Measurements from ENCODE around the gene UBE2Z. TPM values are rescaled to one million over a fixed set of nuclear protein-coding genes. Genes with fewer than 3 reads are reported as not detected.

The UBE2Z gene
- total RNA-seq, 1 experiment from 2014 or later = 65.1 TPM

DNA sequence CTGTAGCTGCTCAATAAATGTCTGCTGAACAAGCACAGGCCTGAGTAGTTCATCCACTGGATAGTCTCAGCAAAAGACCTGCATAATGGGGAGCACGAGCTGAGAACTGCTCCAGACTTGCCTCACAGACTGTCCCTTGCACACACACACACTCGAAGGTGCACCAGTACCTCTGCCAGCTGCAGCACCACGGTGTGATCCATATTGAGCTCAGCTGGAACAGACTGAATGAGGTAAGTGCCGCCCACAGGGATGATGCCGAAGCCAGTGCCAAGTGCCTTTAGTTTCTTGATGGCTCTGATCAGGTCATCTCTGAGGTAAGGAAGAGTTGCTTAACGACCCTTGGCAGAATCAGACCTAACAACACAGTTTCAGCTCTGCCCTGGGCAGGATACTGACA, 24.8 kb downstream of the UBE2Z start (continued):
- no peak for TF ChIP-seq ZBTB43 (CRISPR knock-in tag; IDR thresholded peaks at IDR 0.05)
- TF ChIP-seq SOX15 (CRISPR knock-in tag; IDR thresholded peaks at IDR 0.05) = no peak

DNA sequence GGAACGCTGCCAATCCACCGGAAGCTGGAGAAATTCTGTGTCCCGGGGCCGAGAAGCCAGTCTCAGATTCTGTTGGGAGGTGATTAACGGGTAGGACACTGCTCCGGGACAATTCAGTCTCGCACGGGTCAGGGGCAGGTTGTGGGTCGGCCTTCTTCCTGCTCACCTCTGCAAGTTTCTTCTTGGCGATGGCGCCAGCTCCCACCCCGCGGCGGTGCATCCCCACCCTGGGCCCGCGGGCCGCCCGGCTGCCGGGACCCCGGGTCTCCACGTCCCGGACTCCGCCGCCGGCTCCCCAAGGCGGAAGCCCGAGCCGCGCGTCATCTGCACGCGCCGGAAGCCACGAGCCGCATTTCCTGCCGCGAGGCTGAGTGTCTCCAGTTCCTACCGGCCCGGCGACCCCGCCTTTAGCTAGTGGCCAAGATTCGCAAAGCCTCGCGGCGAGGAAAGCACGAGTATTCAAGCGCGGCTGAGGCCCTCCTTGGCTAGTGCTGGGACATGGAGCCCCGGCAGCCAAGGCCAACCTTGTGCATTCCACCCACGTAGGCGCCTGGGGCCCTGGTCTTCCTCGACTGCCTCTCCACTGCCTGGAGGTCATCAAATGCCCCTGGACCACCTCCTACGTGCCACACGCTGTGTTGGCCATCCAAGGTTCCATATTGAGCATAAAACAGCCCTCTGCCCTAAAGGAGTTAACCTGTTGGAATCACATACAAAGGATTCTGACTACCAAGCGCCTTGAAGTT, 36.5 kb downstream of the UBE2Z start, which contains the start of gene SNF8:
Gene SNF8 (minus strand): TSS at position 328 of the 746 bp plus-strand sequence. CDS start 108 bp downstream, at position 220.
- H3K4me1 Mint-ChIP-seq = peaks cover 10% of the 10 kb centered on the region
- peak; percentile 97 for DNase-seq (ENCODE audit: low spot score)
- peak within 1 kb of the TSS; percentile 100 for H3K4me3 Mint-ChIP-seq
- H3K27me3 Mint-ChIP-seq (ENCODE audit: low read depth) = no peaks in the 10 kb centered on the region; the same call in 1 of the 2 replicates
- ATAC-seq = peak; percentile 91
- ChIA-PET POLR2A (interaction anchor here (0.6 to 1.8 kb wide), 7 partner anchors 9 to 108 kb away, joined by 3 to 10 read pairs (median 5); partner anchors contain the start of gene IGF2BP1), CTCF (interaction anchor here (0.6 to 3.4 kb wide), 12 partner anchors 10 to 110 kb away, joined by 3 to 22 read pairs (median 3); no protein-coding TSS in a partner anchor)
- H3K9me3 Mint-ChIP-seq = 0 out of 2 replicates have a peak, but pooled peaks cover 3% of the 10 kb centered on the region
- H3K36me3 Mint-ChIP-seq = peaks cover 6% of the 10 kb centered on the region
- H3K27ac Mint-ChIP-seq = peak within 1 kb of the TSS; percentile 97
- TF ChIP-seq, protein P1, sequence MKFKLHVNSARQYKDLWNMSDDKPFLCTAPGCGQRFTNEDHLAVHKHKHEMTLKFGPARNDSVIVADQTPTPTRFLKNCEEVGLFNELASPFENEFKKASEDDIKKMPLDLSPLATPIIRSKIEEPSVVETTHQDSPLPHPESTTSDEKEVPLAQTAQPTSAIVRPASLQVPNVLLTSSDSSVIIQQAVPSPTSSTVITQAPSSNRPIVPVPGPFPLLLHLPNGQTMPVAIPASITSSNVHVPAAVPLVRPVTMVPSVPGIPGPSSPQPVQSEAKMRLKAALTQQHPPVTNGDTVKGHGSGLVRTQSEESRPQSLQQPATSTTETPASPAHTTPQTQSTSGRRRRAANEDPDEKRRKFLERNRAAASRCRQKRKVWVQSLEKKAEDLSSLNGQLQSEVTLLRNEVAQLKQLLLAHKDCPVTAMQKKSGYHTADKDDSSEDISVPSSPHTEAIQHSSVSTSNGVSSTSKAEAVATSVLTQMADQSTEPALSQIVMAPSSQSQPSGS (CRISPR knock-in tag; IDR thresholded peaks at IDR 0.05; ENCODE audit: borderline replicate concordance, low read depth) = no peak
- TF ChIP-seq PRDM15 (CRISPR knock-in tag; IDR thresholded peaks at IDR 0.05) (no peak), ZNF396 (CRISPR knock-in tag; IDR thresholded peaks at IDR 0.05; ENCODE audit: borderline replicate concordance) (no peak), ATF1 (CRISPR knock-in tag; IDR thresholded peaks at IDR 0.05) (peak; percentile 95), SMAD4 (CRISPR knock-in tag; IDR thresholded peaks at IDR 0.05) (0 out of 2 replicates have a peak, but pooled peaks have one; percentile 55), TP53 (CRISPR knock-in tag; IDR thresholded peaks at IDR 0.05) (peak; percentile 83; the same call in 1 of the 2 replicates), ERG (CRISPR knock-in tag; IDR thresholded peaks at IDR 0.05) (peak; percentile 69; the same call in 1 of the 2 replicates), NFE2L1 (CRISPR knock-in tag; IDR thresholded peaks at IDR 0.05) (peak; percentile 21; the same call in 1 of the 2 replicates), ZNF281 (CRISPR knock-in tag; IDR thresholded peaks at IDR 0.05) (0 out of 2 replicates have a peak, but pooled peaks have one; percentile 36), SMAD3 (CRISPR knock-in tag; IDR thresholded peaks at IDR 0.05; ENCODE audit: borderline replicate concordance) (peak; percentile 82), ZNF512 (CRISPR knock-in tag; IDR thresholded peaks at IDR 0.05; ENCODE audit: borderline replicate concordance) (no peak)
- TF ChIP-seq, protein P2, sequence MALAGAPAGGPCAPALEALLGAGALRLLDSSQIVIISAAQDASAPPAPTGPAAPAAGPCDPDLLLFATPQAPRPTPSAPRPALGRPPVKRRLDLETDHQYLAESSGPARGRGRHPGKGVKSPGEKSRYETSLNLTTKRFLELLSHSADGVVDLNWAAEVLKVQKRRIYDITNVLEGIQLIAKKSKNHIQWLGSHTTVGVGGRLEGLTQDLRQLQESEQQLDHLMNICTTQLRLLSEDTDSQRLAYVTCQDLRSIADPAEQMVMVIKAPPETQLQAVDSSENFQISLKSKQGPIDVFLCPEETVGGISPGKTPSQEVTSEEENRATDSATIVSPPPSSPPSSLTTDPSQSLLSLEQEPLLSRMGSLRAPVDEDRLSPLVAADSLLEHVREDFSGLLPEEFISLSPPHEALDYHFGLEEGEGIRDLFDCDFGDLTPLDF (CRISPR knock-in tag; IDR thresholded peaks at IDR 0.05) = peak; percentile 81
- TF ChIP-seq, protein P3, sequence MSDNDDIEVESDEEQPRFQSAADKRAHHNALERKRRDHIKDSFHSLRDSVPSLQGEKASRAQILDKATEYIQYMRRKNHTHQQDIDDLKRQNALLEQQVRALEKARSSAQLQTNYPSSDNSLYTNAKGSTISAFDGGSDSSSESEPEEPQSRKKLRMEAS (CRISPR knock-in tag; IDR thresholded peaks at IDR 0.05) = peak; percentile 99
- TF ChIP-seq, protein P4, sequence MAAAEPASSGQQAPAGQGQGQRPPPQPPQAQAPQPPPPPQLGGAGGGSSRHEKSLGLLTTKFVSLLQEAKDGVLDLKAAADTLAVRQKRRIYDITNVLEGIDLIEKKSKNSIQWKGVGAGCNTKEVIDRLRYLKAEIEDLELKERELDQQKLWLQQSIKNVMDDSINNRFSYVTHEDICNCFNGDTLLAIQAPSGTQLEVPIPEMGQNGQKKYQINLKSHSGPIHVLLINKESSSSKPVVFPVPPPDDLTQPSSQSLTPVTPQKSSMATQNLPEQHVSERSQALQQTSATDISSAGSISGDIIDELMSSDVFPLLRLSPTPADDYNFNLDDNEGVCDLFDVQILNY (CRISPR knock-in tag; IDR thresholded peaks at IDR 0.05) = peak; percentile 73

All from WTC11 (cell line).